Upper lobe of left lung (tissue), 4 donors: Measurements from ENCODE around the gene ARHGAP42.

Experiments
- CTCF ChIP-seq, 6 experiments: fragments of 450-650 bp in 4 of 6; fragments of 200-600 bp in 2 of 6; sonication (generic) in 2 of 6; IDR thresholded peaks; one replicate each; pipeline ENCODE4 v1.5.1; 2016 to 2019; ENCODE audit warnings: antibody characterized with exemption in 6 of 6
- EP300 ChIP-seq, 4 donors: sonication (generic); formaldehyde crosslinking; IDR thresholded peaks; one replicate each; pipeline ENCODE4 v1.5.1; 2017; ENCODE audit warnings: antibody characterized with exemption in 4 of 4, control low read depth in 2 of 4

- no peak for TF ChIP-seq CTCF (IDR thresholded peaks at IDR 0.05)
- no peak for TF ChIP-seq EP300 (IDR thresholded peaks at IDR 0.05)
Measured at GRCh38 chr11:100849901-100850235, 162.8 kb downstream of the ARHGAP42 start.
